HEK293 (cell line): ENCODE results near the gene EMD.

Experiments
- SP2 ChIP-seq: fragments of 450-650 bp; formaldehyde crosslinking; IDR thresholded peaks from 2 replicates; pipeline ENCODE4 v1.5.1; 2016; ENCODE audit warnings: missing biosample characterization, missing genetic modification characterization
- ZNF24 ChIP-seq: fragments of 450-650 bp; formaldehyde crosslinking; IDR thresholded peaks from 2 replicates; pipeline ENCODE4 v1.5.1; 2016; ENCODE audit warnings: missing biosample characterization, missing genetic modification characterization

DNA sequence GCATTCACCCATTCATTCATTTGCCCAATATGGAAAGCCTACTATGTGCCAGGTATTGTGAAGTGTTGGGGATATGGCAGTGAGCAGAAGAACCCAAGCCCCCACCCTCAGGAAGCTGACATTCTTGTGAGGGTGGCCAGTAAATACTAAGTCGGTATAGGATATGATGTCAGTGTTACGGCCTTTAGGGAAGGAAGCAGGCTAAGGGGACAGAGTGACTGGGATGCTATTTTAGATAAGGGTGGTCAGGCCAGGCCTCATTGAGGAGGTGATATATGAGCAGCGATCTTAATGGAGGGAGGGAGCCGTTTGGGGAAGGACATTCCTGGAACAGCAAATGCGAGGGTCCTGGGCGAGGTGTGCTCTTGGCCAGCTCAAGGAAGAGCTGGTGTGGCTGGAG lies 51.4 kb downstream of the EMD start:
- no peak for TF ChIP-seq SP2 (tag by site-specific recombination)
- no peak for TF ChIP-seq ZNF24 (tag by site-specific recombination)
